ENCODE measurements around the gene IVD. TPM values are rescaled to one million over a fixed set of nuclear protein-coding genes. Genes with fewer than 3 reads are reported as not detected.

Gene IVD
- total RNA-seq, 6 experiments from 2014 or later = 48.5 to 69.9 (median 50.4) TPM

DNA sequence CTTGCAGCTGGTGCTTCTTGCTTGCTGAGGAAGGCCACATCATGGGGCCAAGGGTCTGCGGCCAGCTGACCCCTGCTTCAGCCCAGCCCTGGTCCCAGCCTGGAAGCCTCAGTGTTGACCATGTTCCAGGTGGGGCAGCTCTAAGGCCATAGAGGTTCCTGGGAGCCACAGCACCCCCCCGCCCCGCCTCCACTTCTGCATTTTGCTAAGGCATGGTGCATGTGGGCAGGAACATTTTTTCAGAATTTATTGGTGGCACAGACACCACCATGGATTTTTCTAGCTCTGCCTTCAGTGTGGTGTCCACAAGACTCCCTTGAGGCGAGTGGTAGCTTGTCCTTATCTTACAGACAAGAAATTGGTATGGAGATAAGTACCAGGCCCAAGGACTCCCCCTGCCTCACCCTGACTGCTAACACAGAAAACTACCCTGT, 63.3 kb downstream of the IVD start:
- H3K4me3 Mint-ChIP-seq = no peak overlapping the region
- DNase-seq = no peak
- peaks cover 20% of the 10 kb centered on the region for H3K4me1 Mint-ChIP-seq (ENCODE audit: low read depth)
- H3K27me3 Mint-ChIP-seq (ENCODE audit: insufficient read depth) = 0 out of 2 replicates have a peak, but pooled peaks cover 3% of the 10 kb centered on the region
- TF ChIP-seq, protein P1, sequence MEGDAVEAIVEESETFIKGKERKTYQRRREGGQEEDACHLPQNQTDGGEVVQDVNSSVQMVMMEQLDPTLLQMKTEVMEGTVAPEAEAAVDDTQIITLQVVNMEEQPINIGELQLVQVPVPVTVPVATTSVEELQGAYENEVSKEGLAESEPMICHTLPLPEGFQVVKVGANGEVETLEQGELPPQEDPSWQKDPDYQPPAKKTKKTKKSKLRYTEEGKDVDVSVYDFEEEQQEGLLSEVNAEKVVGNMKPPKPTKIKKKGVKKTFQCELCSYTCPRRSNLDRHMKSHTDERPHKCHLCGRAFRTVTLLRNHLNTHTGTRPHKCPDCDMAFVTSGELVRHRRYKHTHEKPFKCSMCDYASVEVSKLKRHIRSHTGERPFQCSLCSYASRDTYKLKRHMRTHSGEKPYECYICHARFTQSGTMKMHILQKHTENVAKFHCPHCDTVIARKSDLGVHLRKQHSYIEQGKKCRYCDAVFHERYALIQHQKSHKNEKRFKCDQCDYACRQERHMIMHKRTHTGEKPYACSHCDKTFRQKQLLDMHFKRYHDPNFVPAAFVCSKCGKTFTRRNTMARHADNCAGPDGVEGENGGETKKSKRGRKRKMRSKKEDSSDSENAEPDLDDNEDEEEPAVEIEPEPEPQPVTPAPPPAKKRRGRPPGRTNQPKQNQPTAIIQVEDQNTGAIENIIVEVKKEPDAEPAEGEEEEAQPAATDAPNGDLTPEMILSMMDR (IDR thresholded peaks at IDR 0.05) = no peak
- H3K27ac Mint-ChIP-seq = no peak overlapping the region
- H3K36me3 Mint-ChIP-seq (ENCODE audit: low read depth) = peaks cover 4% of the 10 kb centered on the region; the same call in 1 of the 2 replicates
- H3K9me3 Mint-ChIP-seq = no peaks in the 10 kb centered on the region

DNA sequence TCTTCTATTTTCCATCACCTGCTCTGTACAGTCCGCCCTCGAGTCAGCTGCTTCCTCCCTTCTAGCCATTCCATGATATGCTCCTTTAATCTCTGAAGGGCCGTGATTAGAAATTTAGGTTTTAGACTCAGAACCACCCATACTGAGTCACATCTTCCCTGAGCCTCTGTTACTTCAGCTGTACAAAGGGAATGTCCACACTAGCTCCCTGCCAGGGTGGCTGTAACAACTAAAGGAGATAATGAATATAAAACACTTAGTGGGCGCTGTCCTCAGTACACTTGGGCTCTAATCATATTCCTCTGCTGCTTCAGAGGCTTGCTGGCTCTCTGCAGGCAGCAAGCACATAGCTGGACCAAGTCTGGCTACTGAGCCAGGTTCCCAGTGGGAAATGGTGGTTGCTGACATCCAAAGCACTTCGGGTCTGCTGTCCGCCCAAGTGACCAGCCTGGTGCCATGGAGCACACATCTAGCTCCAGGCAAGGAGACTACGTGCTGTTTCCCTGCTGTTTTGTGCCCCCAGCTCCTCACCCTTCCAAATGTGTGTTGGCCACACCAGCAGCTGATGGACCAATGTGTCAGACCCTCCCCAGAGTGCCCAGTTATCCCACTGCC, 64.3 kb downstream of the IVD start:
- no peaks in the 10 kb centered on the region for H3K9me3 Mint-ChIP-seq
- peak overlapping the region; percentile 90 for H3K27ac Mint-ChIP-seq
- H3K36me3 Mint-ChIP-seq (ENCODE audit: low read depth) = peaks cover 4% of the 10 kb centered on the region; the same call in 1 of the 2 replicates
- peaks cover 20% of the 10 kb centered on the region for H3K4me1 Mint-ChIP-seq (ENCODE audit: low read depth)
- H3K4me3 Mint-ChIP-seq = peak overlapping the region; percentile 79
- 0 out of 2 replicates have a peak, but pooled peaks cover 3% of the 10 kb centered on the region for H3K27me3 Mint-ChIP-seq (ENCODE audit: insufficient read depth)
- no peak for DNase-seq
- TF ChIP-seq, protein P1 (IDR thresholded peaks at IDR 0.05) = no peak

DNA sequence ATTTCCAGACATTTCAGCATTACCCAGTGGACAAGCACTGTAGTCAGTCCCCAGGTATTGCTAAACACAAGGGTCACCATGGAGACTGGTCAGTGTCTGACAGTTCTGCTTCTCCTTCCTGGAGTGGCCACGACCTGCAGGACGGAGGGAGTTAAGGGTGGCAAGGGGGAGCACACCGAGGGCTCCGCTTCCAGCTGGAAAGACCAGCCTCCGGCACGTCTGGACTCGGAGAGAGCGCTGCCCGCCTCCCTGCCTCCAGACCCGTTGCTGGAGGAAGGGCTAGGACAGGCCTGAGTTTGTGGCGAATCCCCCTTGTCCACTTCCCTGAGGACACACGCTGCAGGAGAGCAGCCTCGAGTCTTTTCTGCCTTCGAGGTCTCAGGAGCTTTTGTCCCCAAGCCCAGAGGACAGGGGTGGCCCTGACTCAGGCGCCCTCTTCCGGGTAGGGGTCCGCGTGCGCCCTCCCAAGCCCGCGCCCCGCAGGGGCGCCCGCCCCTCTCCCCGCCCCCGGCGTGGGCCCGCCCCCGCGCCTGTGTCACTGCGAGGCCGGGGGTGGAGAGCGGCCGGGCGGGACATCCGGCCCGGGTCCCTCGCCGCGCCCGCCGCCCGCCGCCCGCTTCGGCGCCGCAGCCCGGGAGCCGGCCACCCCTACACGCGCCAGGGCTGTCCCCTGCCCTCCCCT, 65.0 kb downstream of the IVD start, which contains the start of gene CHST14:
Gene CHST14, plus strand, starts transcription at position 562 of the 682 bp plus-strand sequence. CDS start 230 bp downstream, outside the sequence.
- Mint-ChIP-seq H3K9me3 (no peaks in the 10 kb centered on the region), H3K27me3 (ENCODE audit: insufficient read depth) (peaks cover 4% of the 10 kb centered on the region; the same call in 1 of the 2 replicates), H3K4me1 (ENCODE audit: low read depth) (peaks cover 20% of the 10 kb centered on the region), H3K27ac (peak within 1 kb of the TSS; percentile 90), H3K36me3 (ENCODE audit: low read depth) (peaks cover 4% of the 10 kb centered on the region; the same call in 1 of the 2 replicates), H3K4me3 (peak within 1 kb of the TSS; percentile 89)
- TF ChIP-seq, protein P1 (IDR thresholded peaks at IDR 0.05) = no peak
- DNase-seq = peak; percentile 51

Other genes with a start within 250 kb of the IVD start
- 10 to 100 TPM; 11.5 to 38.1 (median 29.6) TPM for gene BUB1B, start 244.7 kb upstream of the IVD start, total RNA-seq (2021; fragmentation: NEBNext Ultra II Directional; extraction: Animal tissue kit (Norgen Biotek cat#: 25700))
- not detected for gene PAK6, start 166.7 kb upstream of the IVD start, total RNA-seq (2021; fragmentation: NEBNext Ultra II Directional; extraction: Animal tissue kit (Norgen Biotek cat#: 25700))
- not detected for gene ANKRD63, start 122.7 kb upstream of the IVD start, total RNA-seq (2021; fragmentation: NEBNext Ultra II Directional; extraction: Animal tissue kit (Norgen Biotek cat#: 25700))
- gene PLCB2, start 97.9 kb upstream of the IVD start, total RNA-seq (2021; fragmentation: NEBNext Ultra II Directional; extraction: Animal tissue kit (Norgen Biotek cat#: 25700)) = 1 to 10 TPM in 1 of 6 experiments, under 1 TPM in 5; 0.12 to 1.0 (median 0.48) TPM
- 10 to 100 TPM; 19.6 to 32.8 (median 23.4) TPM for gene INAFM2, start 82.1 kb upstream of the IVD start, total RNA-seq (2021; fragmentation: NEBNext Ultra II Directional; extraction: Animal tissue kit (Norgen Biotek cat#: 25700))
- gene CCDC9B, start 64.9 kb upstream of the IVD start, total RNA-seq (2021; fragmentation: NEBNext Ultra II Directional; extraction: Animal tissue kit (Norgen Biotek cat#: 25700)) = 10 to 100 TPM; 54.3 to 92.3 (median 57.9) TPM
- gene PHGR1, start 54.8 kb upstream of the IVD start, total RNA-seq (2021; fragmentation: NEBNext Ultra II Directional; extraction: Animal tissue kit (Norgen Biotek cat#: 25700)) = not detected
- gene DISP2, start 47.6 kb upstream of the IVD start, total RNA-seq (2021; fragmentation: NEBNext Ultra II Directional; extraction: Animal tissue kit (Norgen Biotek cat#: 25700)) = under 1 TPM; 0.03 to 0.26 (median 0.21) TPM
- gene KNSTRN, start 23.1 kb upstream of the IVD start, total RNA-seq (2021; fragmentation: NEBNext Ultra II Directional; extraction: Animal tissue kit (Norgen Biotek cat#: 25700)) = 10 to 100 TPM; 26.2 to 49.7 (median 47.5) TPM
- 10 to 100 TPM; 12.7 to 14.4 (median 14.2) TPM for gene BAHD1, start 35.2 kb downstream of the IVD start, total RNA-seq (2021; fragmentation: NEBNext Ultra II Directional; extraction: Animal tissue kit (Norgen Biotek cat#: 25700))
- gene CHST14, start 65.2 kb downstream of the IVD start, total RNA-seq (2021; fragmentation: NEBNext Ultra II Directional; extraction: Animal tissue kit (Norgen Biotek cat#: 25700)) = 10 to 100 TPM; 26.3 to 32.5 (median 28.4) TPM
- 10 to 100 TPM; 17.6 to 21.4 (median 20.5) TPM for gene CCDC32, start 159.2 kb downstream of the IVD start, total RNA-seq (2021; fragmentation: NEBNext Ultra II Directional; extraction: Animal tissue kit (Norgen Biotek cat#: 25700))
- gene RPUSD2, start 163.5 kb downstream of the IVD start, total RNA-seq (2021; fragmentation: NEBNext Ultra II Directional; extraction: Animal tissue kit (Norgen Biotek cat#: 25700)) = 10 to 100 TPM; 10.3 to 13.7 (median 11.9) TPM
- gene KNL1, start 188.5 kb downstream of the IVD start, total RNA-seq (2021; fragmentation: NEBNext Ultra II Directional; extraction: Animal tissue kit (Norgen Biotek cat#: 25700)) = 10 to 100 TPM in 5 of 6 experiments, 1 to 10 TPM in 1; 8.9 to 26.8 (median 20.0) TPM

Data from HFFc6 (cell line).